Fibroblast of villous mesenchyme (primary cell): ENCODE measurements around the gene GLYATL1. TPM values are rescaled to one million over a fixed set of nuclear protein-coding genes. Genes with fewer than 3 reads are reported as not detected.
A peak's percentile ranks its signal among the peaks of the same experiment; 100 is the strongest.

Source experiments
- DNase-seq: peaks from one replicate; pipeline ENCODE4 v3.0.0-alpha.2; 2010; ENCODE audit warnings: low read depth
- H3K4me3 ChIP-seq: 2 replicates; pipeline ENCODE4 v1.5.1; 2011; ENCODE audit warnings: low read depth, mild to moderate bottlenecking, low read length
- total RNA-seq: library from RNA; depleted of rRNA; stranded (reverse); fragments of >200 nt; gene quantifications from 2 replicates; pipeline ENCODE4 v1.2.3, GENCODE V29; 2012
- TF ChIP-seq, protein P1 (sequence below): IDR thresholded peaks from 2 replicates; pipeline ENCODE4 v1.5.1; 2012; ENCODE audit warnings: low read depth, mild to moderate bottlenecking, low read length; ENCODE audit not compliant: insufficient read depth

The GLYATL1 gene
- total RNA-seq, 1 donor, result not detected

- no peak for DNase-seq
- H3K4me3 ChIP-seq, result no peak overlapping the region
- TF ChIP-seq, protein P1, sequence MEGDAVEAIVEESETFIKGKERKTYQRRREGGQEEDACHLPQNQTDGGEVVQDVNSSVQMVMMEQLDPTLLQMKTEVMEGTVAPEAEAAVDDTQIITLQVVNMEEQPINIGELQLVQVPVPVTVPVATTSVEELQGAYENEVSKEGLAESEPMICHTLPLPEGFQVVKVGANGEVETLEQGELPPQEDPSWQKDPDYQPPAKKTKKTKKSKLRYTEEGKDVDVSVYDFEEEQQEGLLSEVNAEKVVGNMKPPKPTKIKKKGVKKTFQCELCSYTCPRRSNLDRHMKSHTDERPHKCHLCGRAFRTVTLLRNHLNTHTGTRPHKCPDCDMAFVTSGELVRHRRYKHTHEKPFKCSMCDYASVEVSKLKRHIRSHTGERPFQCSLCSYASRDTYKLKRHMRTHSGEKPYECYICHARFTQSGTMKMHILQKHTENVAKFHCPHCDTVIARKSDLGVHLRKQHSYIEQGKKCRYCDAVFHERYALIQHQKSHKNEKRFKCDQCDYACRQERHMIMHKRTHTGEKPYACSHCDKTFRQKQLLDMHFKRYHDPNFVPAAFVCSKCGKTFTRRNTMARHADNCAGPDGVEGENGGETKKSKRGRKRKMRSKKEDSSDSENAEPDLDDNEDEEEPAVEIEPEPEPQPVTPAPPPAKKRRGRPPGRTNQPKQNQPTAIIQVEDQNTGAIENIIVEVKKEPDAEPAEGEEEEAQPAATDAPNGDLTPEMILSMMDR, result no peak
Observed at GRCh38 chr11:58924230-58924629, 15.1 kb upstream of the GLYATL1 start.

DNA sequence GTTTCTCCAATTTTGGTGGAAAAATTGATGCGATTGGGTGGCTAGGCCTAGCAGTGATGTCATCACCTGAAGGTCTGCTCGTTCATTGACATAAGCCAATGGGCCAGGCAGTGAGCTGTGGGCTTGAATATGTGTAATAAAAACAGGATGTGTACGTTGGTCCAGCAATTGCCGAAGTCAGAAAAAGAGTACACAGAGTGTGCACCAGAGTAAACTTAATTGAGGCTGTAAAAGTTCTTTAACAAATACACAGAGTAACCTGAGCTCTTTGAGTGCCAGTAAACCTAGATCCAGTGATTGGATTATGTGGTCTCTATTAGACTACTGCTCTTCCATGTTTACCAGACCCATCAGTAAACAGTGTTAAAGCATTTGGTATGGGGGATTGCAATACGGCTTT is 13.0 kb upstream of the GLYATL1 start:
- no peak overlapping the region for H3K4me3 ChIP-seq
- TF ChIP-seq, protein P1, result no peak
- no peak for DNase-seq

DNA sequence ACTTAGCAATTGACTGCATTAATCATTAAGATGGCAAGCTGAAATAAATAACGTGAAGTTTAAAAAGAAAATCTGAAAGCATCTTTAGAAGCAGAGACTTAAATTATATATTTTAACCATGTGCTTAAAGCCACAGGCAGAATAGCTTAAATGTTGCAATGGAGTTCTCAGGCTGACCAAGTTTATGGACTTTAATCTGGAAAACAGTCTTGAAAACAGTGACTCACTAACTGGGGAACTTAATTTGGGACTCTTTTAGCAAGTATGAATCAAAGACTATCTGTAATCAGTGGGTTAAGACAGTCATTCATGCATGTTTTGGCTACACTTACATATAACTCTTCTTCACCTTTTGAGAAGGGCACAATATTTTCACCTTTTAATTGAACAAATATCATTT is 12.6 kb upstream of the GLYATL1 start:
- DNase-seq, result peak; percentile 23
- TF ChIP-seq, protein P1, result no peak
- no peak overlapping the region for H3K4me3 ChIP-seq

DNA sequence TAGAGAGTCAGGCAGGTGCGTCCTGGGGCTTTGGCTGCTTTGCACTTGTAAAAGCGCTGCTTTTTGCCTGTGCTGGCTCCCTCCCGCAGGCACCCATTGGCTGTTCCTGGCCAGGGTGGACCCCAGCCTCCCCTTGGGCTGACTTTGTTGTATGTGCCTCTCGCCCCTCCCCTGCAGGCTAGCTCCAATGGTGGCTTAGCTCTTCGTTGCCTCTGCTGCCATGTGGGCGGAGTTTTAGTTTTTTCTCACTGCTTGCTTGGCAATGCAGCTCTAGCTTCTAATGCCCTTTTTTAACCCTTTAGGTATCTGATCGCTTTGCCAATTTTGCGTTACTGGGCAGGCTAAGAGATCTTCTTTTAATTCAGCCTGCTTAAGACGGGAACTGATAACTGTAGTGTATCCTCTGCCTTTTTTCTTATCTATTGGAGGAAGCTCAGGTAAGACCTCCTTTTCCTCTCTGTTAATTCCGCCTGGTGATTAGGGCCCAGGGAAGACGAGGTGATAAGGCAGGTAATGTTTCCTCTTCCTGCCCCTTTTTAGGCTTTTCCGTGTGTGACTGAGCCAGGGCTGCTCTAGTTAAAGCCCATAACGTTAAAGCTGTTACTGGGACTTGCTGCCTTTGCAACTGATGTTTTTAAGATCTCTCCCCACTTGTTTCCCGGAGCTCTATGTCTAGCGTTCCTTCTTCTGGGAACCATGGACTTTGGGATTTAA is 11.7 kb upstream of the GLYATL1 start:
- no peak for DNase-seq
- H3K4me3 ChIP-seq, result no peak overlapping the region
- TF ChIP-seq, protein P1, result no peak

DNA sequence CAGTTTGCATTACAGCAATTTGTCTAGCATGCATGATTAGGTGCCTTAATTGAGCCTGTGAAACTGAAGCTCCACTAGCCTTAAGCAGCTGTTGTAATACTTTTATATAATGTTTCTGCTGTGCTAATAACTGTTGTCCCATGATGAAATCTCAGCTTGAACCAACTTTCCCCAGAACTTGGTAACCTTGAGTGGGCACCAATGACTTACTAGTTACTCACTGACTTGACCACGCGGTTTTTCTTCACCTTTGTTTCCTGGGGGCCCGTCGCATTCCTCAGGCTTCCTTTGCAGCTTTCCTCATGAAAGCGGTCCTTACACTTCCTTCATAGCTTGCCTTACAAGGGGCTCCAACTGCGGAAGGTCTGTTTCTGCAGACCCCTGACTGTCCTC is 11.2 kb upstream of the GLYATL1 start:
- TF ChIP-seq, protein P1, result no peak
- DNase-seq, result no peak
- H3K4me3 ChIP-seq, result no peak overlapping the region

DNA sequence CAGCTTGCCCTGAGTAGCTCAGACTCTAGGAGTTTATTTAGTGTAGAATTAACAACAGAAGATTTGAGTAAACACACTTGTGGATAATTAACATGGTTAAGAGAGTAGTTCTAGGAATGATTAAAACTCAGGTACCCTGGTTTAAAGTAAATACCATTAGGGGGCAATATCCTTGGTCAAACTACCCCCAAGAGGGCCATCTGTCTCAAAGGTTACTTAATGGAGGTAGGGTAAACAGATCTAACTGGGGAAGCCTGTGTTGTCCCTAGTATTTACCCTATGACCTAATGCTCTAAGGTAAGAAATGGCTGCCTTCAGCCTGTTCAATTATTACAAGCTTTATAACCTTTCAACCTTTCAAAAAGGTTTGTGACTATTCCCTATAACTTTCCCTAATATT is 10.6 kb upstream of the GLYATL1 start:
- TF ChIP-seq, protein P1, result no peak
- H3K4me3 ChIP-seq, result no peak overlapping the region

DNA sequence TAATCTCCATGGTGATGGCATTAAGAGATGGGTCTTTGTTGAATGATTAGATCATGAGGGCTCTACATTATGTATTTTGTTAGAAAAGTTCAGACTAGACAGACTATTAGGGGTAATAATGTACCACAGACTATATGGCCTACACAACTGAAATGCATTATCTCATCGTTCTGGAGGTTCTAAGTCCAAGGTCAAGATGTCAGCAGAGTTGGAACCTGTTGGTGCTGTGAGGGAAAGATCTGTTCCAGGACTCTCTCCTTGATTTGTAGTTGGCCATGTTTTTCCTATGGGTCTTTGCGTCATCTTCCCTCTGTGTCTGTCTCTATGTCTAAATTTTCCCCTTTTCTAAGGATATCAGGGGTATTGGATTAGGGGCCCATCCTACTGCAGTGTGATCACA is 8.4 kb upstream of the GLYATL1 start:
- H3K4me3 ChIP-seq, result no peak overlapping the region
- DNase-seq, result no peak
- TF ChIP-seq, protein P1, result no peak

More for the DNA sequence above, 10.6 kb upstream of the GLYATL1 start:
- DNase-seq, result no peak
